HepG2 (cell line): ENCODE measurements around the gene TCERG1L. TPM values are rescaled to one million over a fixed set of nuclear protein-coding genes. Genes with fewer than 3 reads are reported as not detected.

ENCODE experiments used
- ATAC-seq: fragments of 200-7000 bp; cut with Tn5 transposase; 3 replicates; pipeline ENCODE4 v1.9.1; 2020; ENCODE audit warnings: mild to moderate bottlenecking, moderate library complexity
- BruUV-seq: library from RNA; stranded (reverse); fragments of 400-500 nt; replicated peaks from 2 replicates; lab custom pipeline; 2021; lab: Mats Ljungman, UMichigan
- CTCF ChIA-PET: fragments of 300-600 bp; formaldehyde crosslinking; extraction: SDS; loops from one replicate; lab custom pipeline; 2021; ENCODE audit warnings: low total read pairs, inconsistent platforms, low intra/inter-chr PET ratio; lab: Yijun Ruan, JAX
- POLR2A ChIA-PET: fragments of 350-600 bp; sonication (Branson Sonifier 250); formaldehyde crosslinking; loops from one replicate; lab custom pipeline; 2020; ENCODE audit warnings: antibody characterized with exemption, inconsistent platforms; lab: Yijun Ruan, JAX
- DNase-seq: peaks from one replicate; pipeline ENCODE4 v3.0.0-alpha.2; 2015; ENCODE audit warnings: low spot score
- FAIRE-seq: peaks from 3 replicates; lab custom pipeline; 2011; peaks lifted over from hg19 to GRCh38; lab: Jason Lieb, UNC
- H2AFZ ChIP-seq: one replicate; pipeline ENCODE4 v1.6.1; 2011; ENCODE audit warnings: low read length, inconsistent platforms
- H3K27ac ChIP-seq: fragments of 300-600 bp; 3 replicates; pipeline ENCODE4 v1.8.0; 2011; ENCODE audit warnings: mixed run types, mild to moderate bottlenecking, mixed read lengths, low read length, inconsistent platforms; ENCODE audit not compliant: insufficient read depth; ENCODE audit errors: extremely low read length
- H3K27me3 ChIP-seq, 2 experiments: fragments of 200-600 bp in 1 of 2; 2 replicates in 1 of 2; 3 replicates in 1 of 2; pipeline versions ENCODE4 v1.6.0 to v1.8.0; 2011; ENCODE audit warnings: low read length in 2 of 2, mild to moderate bottlenecking in 2 of 2, moderate library complexity in 2 of 2, inconsistent platforms in 1 of 2; ENCODE audit not compliant: insufficient read depth in 2 of 2, control insufficient read depth in 1 of 2
- H3K36me3 ChIP-seq, 2 experiments: fragments of 200-600 bp in 1 of 2; replicated peaks in 1 of 2; 2 replicates in 1 of 2; 3 replicates in 1 of 2; pipeline versions ENCODE4 v1.5.1 to v1.8.0; 2011; ENCODE audit warnings: low read length in 2 of 2, inconsistent platforms in 1 of 2; ENCODE audit not compliant: insufficient read depth in 2 of 2, control insufficient read depth in 1 of 2
- H3K4me1 ChIP-seq: 2 replicates; pipeline ENCODE4 v1.5.1; 2012; ENCODE audit warnings: low read length, inconsistent platforms; ENCODE audit not compliant: insufficient read depth
- H3K4me2 ChIP-seq: 2 replicates; pipeline ENCODE4 v1.6.0; 2011; ENCODE audit warnings: low read depth, low read length, inconsistent platforms
- H3K4me3 ChIP-seq, 3 experiments: fragments of 200-600 bp in 1 of 3; sonication (generic), shearing (Covaris generic) in 1 of 3; replicated peaks in 1 of 3; 2 replicates each; pipeline ENCODE4 v1.5.1; 2011 to 2016; ENCODE audit warnings: low read length in 3 of 3, inconsistent platforms in 2 of 3, low read depth in 2 of 3, mild to moderate bottlenecking in 2 of 3, control low read depth in 1 of 3, mixed read lengths in 1 of 3; ENCODE audit not compliant: insufficient read depth in 1 of 3
- H3K79me2 ChIP-seq: one replicate; pipeline ENCODE4 v1.6.1; 2011; ENCODE audit warnings: low read length, inconsistent platforms; ENCODE audit not compliant: insufficient read depth
- H3K9ac ChIP-seq: 2 replicates; pipeline ENCODE4 v1.6.0; 2011; ENCODE audit warnings: mild to moderate bottlenecking, low read depth, low read length, inconsistent platforms; ENCODE audit not compliant: insufficient read depth
- H3K9me3 ChIP-seq: 2 replicates; pipeline ENCODE4 v1.5.1; 2012; ENCODE audit warnings: mild to moderate bottlenecking, low read length
- H4K20me1 ChIP-seq: 2 replicates; pipeline ENCODE4 v1.6.0; 2011; ENCODE audit warnings: inconsistent platforms, mild to moderate bottlenecking, low read length, moderate library complexity; ENCODE audit not compliant: insufficient read depth
- CENPT ChIP-seq: sonication (generic); formaldehyde crosslinking; IDR thresholded peaks from 2 replicates; pipeline ENCODE4 v1.8.0; 2022; ENCODE audit warnings: low read depth, mild to moderate bottlenecking, moderate library complexity, missing genetic modification reagents
- DNMT3B ChIP-seq: conservative IDR thresholded peaks from 2 replicates; pipeline ENCODE4 v1.6.1; 2016; ENCODE audit warnings: missing biosample characterization, control low read depth
- HNRNPH1 ChIP-seq: fragments of 200-400 bp; formaldehyde crosslinking; optimal IDR thresholded peaks from 2 replicates; pipeline ENCODE3; 2017; ENCODE audit warnings: mild to moderate bottlenecking, low read depth, low read length
- IRX3 ChIP-seq: sonication (generic); formaldehyde crosslinking; IDR thresholded peaks from 2 replicates; pipeline ENCODE4 v1.8.1; 2023; ENCODE audit warnings: mild to moderate bottlenecking, low read depth, missing genetic modification reagents, borderline replicate concordance
- KMT2A ChIP-seq: sonication (generic); formaldehyde crosslinking; IDR thresholded peaks from 2 replicates; pipeline ENCODE4 v1.4.0; 2020; ENCODE audit warnings: missing genetic modification reagents
- NFIB ChIP-seq: sonication (generic); formaldehyde crosslinking; IDR thresholded peaks from 2 replicates; pipeline ENCODE4 v1.9.0; 2021; ENCODE audit warnings: missing genetic modification reagents, mild to moderate bottlenecking, borderline replicate concordance
- PHB2 ChIP-seq: fragments of 450-650 bp; IDR thresholded peaks from 2 replicates; pipeline ENCODE4 v1.6.1; 2018; ENCODE audit not compliant: partially characterized antibody
- POGK ChIP-seq: sonication (generic); formaldehyde crosslinking; conservative IDR thresholded peaks from 2 replicates; pipeline ENCODE4 v1.8.0; 2022; ENCODE audit warnings: mild to moderate bottlenecking, moderate library complexity, missing genetic modification reagents
- SMAD3 ChIP-seq: sonication (generic); formaldehyde crosslinking; IDR thresholded peaks from 2 replicates; pipeline ENCODE4 v1.4.0; 2020; ENCODE audit warnings: missing genetic modification reagents
- SNAPC5 ChIP-seq: sonication (generic); formaldehyde crosslinking; IDR thresholded peaks from 2 replicates; pipeline ENCODE4 v1.8.1; 2023; ENCODE audit warnings: mild to moderate bottlenecking, missing genetic modification reagents, borderline replicate concordance
- TFDP2 ChIP-seq: sonication (generic); formaldehyde crosslinking; IDR thresholded peaks from 2 replicates; pipeline ENCODE4 v1.4.0; 2020; ENCODE audit warnings: missing genetic modification reagents
- THAP7 ChIP-seq: sonication (generic); formaldehyde crosslinking; IDR thresholded peaks from 2 replicates; pipeline ENCODE4 v1.8.1; 2023; ENCODE audit warnings: mild to moderate bottlenecking, missing genetic modification reagents
- ZNF10 ChIP-seq: sonication (generic); formaldehyde crosslinking; IDR thresholded peaks from 2 replicates; pipeline ENCODE4 v1.4.0; 2020; ENCODE audit warnings: mild to moderate bottlenecking, low read depth, missing genetic modification reagents, borderline replicate concordance
- ZNF329 ChIP-seq: sonication (generic); formaldehyde crosslinking; IDR thresholded peaks from 2 replicates; pipeline ENCODE4 v1.9.0; 2021; ENCODE audit warnings: low read depth, mild to moderate bottlenecking, missing genetic modification reagents
- ZNF629 ChIP-seq: sonication (generic); formaldehyde crosslinking; conservative IDR thresholded peaks from 2 replicates; pipeline ENCODE4 v1.5.0; 2020; ENCODE audit warnings: missing genetic modification reagents
- WGBS: methylation state at CpG from one replicate; pipeline ENCODE4 v1.1.6; 2017; ENCODE audit warnings: low lambda C conversion rate; 5-methylcytosine and 5-hydroxymethylcytosine counted together
- in situ Hi-C: cut with HindIII; loops from 2 replicates; pipeline ENCODE4 v1.10.0; 2017; ENCODE audit warnings: low pct_unique_long_range_greater_than_20kb; ENCODE audit not compliant: extremely low pct_ligation_motif_present
- intact Hi-C: fragments of 100-400 bp; cut with micrococcal nuclease; formaldehyde crosslinking; loops from one replicate; pipeline ENCODE4 v1.10.0; 2022; ENCODE audit not compliant: unreplicated experiment
- polyA plus RNA-seq, 8 experiments: library from polyadenylated mRNA; depleted of rRNA in 3 of 8; stranded (reverse) in 7 of 8; unstranded in 1 of 8; fragments of >200 nt; fragmentation: Illumina TruSeq in 4 of 8; extraction: Trizol in 4 of 8; gene quantifications; 2 replicates each; pipeline versions ENCODE4 v1.2.1 to v1.2.3, GENCODE V29; 2011 to 2016; ENCODE audit warnings: low read depth in 4 of 8, missing spikeins in 1 of 8, mixed read lengths in 1 of 8; ENCODE audit not compliant: insufficient read depth in 1 of 8
- total RNA-seq, 5 experiments: library from RNA; depleted of rRNA; stranded (reverse); fragments of >200 nt; fragmentation: Illumina TruSeq; extraction: Trizol; gene quantifications; 2 replicates each; pipeline ENCODE4 v1.2.3, GENCODE V29; 2016; ENCODE audit warnings: low read depth in 1 of 5
- TF ChIP-seq, protein P1 (sequence below): sonication (generic); formaldehyde crosslinking; IDR thresholded peaks from 2 replicates; pipeline ENCODE4 v1.5.1; 2020; ENCODE audit warnings: mild to moderate bottlenecking, missing genetic modification reagents, moderate library complexity

TCERG1L gene
- total and polyA plus RNA-seq, 2 of the 13 experiments (the other 11 are each of a cell fraction or from before 2014, with no cell fraction given), result not detected

DNA sequence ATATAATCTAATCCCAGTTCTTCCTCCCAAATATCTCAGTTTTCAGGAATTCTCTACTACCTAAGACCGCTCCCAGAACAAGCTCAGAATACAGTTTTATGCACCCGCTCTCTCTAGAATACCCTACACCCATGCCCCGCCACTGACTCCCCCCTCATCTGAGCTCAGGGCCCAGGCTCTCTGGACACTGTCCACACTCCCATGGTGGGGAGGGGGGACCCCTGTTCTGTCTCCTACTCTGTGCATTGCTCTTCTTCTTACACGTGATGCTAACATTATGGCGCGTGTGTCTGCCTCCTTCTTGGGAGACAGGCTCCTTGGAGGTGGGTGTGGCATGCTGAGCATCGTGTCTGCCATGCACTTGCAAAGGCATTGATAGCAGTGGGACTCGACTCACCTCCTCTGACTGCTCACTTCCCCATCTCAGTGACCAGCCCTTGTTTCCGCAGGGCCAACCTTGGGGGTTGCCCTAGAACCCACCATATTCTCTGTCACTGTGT lies 127.9 kb downstream of the TCERG1L start (continued):
- TF ChIP-seq CENPT (CRISPR knock-in tag), result no peak
- TF ChIP-seq KMT2A (CRISPR knock-in tag), result no peak
- no peak for TF ChIP-seq NFIB (CRISPR knock-in tag)
- TF ChIP-seq IRX3 (CRISPR knock-in tag), result no peak
- TF ChIP-seq POGK (CRISPR knock-in tag), result no peak
- TF ChIP-seq, all 625 proteins: peak for 0

- Histone ChIP-seq H3K79me2 (no peaks in the 10 kb centered on the region), H3K9ac (no peak overlapping the region), H3K27me3 (peaks cover 2 to 16% of the 10 kb centered on the region in 2 experiments; a peak in 2 of 5 replicates), H3K4me3 (no peak overlapping the region), H4K20me1 (no peaks in the 10 kb centered on the region), H3K27ac (no peak overlapping the region), H2AFZ (no peak overlapping the region), H3K4me1 (no peaks in the 10 kb centered on the region), H3K4me2 (no peak overlapping the region), H3K9me3 (peaks cover 8% of the 10 kb centered on the region), H3K36me3 (no peaks in the 10 kb centered on the region)
- WGBS, result 5% methylated on average over 3 of the region's 8 CpGs
- ChIA-PET CTCF (no interaction called here), POLR2A (no interaction called here)
- FAIRE-seq (no peak), DNase-seq (no peak), ATAC-seq (no peak)
- no TSS peak for BruUV-seq
- intact Hi-C loops, result no loop called here
- in situ Hi-C loops, result no loop called here
- TF ChIP-seq SMAD3 (CRISPR knock-in tag) (no peak), ZNF329 (CRISPR knock-in tag) (no peak), PHB2 (no peak), ZNF629 (CRISPR knock-in tag) (no peak), THAP7 (CRISPR knock-in tag) (no peak), SNAPC5 (CRISPR knock-in tag) (no peak), TFDP2 (CRISPR knock-in tag) (no peak), ZNF10 (CRISPR knock-in tag) (no peak), HNRNPH1 (no peak), DNMT3B (CRISPR knock-in tag) (no peak)
- TF ChIP-seq, protein P1, sequence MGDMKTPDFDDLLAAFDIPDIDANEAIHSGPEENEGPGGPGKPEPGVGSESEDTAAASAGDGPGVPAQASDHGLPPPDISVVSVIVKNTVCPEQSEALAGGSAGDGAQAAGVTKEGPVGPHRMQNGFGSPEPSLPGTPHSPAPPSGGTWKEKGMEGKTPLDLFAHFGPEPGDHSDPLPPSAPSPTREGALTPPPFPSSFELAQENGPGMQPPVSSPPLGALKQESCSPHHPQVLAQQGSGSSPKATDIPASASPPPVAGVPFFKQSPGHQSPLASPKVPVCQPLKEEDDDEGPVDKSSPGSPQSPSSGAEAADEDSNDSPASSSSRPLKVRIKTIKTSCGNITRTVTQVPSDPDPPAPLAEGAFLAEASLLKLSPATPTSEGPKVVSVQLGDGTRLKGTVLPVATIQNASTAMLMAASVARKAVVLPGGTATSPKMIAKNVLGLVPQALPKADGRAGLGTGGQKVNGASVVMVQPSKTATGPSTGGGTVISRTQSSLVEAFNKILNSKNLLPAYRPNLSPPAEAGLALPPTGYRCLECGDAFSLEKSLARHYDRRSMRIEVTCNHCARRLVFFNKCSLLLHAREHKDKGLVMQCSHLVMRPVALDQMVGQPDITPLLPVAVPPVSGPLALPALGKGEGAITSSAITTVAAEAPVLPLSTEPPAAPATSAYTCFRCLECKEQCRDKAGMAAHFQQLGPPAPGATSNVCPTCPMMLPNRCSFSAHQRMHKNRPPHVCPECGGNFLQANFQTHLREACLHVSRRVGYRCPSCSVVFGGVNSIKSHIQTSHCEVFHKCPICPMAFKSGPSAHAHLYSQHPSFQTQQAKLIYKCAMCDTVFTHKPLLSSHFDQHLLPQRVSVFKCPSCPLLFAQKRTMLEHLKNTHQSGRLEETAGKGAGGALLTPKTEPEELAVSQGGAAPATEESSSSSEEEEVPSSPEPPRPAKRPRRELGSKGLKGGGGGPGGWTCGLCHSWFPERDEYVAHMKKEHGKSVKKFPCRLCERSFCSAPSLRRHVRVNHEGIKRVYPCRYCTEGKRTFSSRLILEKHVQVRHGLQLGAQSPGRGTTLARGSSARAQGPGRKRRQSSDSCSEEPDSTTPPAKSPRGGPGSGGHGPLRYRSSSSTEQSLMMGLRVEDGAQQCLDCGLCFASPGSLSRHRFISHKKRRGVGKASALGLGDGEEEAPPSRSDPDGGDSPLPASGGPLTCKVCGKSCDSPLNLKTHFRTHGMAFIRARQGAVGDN, result no peak
Observed at GRCh38 chr10:131181456-131181855, 130.1 kb downstream of the TCERG1L start.
